ENCODE results near the gene GTF3A. TPM values are rescaled to one million over a fixed set of nuclear protein-coding genes. Genes with fewer than 3 reads are reported as not detected.

The GTF3A gene
- total RNA-seq, 1 donor, result 111 TPM

DNA sequence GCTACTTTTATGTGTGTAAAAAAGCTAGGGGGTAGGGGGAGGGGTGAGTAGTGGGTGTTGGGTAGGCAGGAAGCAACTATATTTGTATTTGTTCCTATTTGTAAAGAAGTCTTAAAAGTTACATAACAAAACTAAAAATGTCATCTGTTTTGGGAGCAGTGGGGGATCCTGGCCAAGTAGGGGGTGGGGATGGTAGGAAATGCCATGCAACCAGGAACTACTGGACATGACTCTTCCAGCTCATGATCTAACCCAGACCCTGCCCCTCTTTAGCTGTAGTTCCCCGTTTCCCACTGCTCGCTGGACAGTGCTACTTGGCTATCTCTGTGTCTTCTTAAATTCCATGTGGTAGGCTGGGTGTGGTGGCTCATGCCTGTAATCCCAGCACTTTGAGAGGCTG lies 3.2 kb downstream of the GTF3A start:
- DNase-seq (ENCODE audit: low read depth), result no peak
- TF ChIP-seq, protein P1, sequence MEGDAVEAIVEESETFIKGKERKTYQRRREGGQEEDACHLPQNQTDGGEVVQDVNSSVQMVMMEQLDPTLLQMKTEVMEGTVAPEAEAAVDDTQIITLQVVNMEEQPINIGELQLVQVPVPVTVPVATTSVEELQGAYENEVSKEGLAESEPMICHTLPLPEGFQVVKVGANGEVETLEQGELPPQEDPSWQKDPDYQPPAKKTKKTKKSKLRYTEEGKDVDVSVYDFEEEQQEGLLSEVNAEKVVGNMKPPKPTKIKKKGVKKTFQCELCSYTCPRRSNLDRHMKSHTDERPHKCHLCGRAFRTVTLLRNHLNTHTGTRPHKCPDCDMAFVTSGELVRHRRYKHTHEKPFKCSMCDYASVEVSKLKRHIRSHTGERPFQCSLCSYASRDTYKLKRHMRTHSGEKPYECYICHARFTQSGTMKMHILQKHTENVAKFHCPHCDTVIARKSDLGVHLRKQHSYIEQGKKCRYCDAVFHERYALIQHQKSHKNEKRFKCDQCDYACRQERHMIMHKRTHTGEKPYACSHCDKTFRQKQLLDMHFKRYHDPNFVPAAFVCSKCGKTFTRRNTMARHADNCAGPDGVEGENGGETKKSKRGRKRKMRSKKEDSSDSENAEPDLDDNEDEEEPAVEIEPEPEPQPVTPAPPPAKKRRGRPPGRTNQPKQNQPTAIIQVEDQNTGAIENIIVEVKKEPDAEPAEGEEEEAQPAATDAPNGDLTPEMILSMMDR (IDR thresholded peaks at IDR 0.05; ENCODE audit: insufficient read depth, low read depth, low read length), result no peak
- H3K4me3 ChIP-seq (ENCODE audit: low read depth, low read length), result no peak overlapping the region

DNA sequence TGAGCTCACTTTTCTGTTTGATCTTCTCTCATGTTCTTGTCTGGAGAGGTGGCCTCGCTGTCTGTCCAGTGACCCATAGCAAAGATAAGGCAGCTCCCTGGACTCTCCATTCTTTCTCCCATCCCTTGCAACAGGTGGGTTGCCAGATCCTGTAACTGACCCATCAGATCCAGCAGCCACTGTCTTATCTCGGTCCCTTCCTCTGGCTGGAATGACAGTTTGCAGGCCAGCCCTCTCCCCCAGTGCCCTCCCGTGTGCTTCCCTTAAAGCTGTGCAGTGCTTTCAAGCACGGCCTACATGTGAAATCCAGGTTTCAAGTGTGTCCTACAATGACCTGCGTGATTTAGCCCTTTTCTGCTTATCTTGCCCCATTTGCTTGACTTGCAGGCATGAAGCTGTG lies 3.7 kb downstream of the GTF3A start:
- no peak overlapping the region for H3K4me3 ChIP-seq (ENCODE audit: low read depth, low read length)
- TF ChIP-seq, protein P1 (IDR thresholded peaks at IDR 0.05; ENCODE audit: insufficient read depth, low read depth, low read length), result no peak
- no peak for DNase-seq (ENCODE audit: low read depth)

DNA sequence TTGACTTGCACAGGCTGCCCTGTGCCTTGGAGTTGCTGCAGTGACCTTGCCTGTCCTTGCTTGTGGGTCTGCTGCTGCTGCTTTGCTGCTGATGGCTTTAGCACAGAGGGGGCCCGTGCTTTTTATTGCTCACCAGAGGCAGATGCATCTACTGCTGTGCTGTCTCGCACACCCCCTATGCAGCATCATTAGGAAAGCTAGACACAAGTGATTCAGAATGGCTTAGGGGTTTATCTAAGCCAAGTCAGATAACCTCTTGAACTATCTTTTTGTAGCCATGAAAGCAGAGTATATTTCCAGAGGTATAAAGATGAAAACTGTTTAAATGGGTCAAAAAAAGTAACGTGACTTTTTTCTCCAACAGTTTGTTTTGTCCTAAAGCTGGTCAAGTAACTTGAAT lies 7.8 kb downstream of the GTF3A start:
- no peak for DNase-seq (ENCODE audit: low read depth)
- TF ChIP-seq, protein P1 (IDR thresholded peaks at IDR 0.05; ENCODE audit: insufficient read depth, low read depth, low read length), result no peak
- H3K4me3 ChIP-seq (ENCODE audit: low read depth, low read length), result no peak overlapping the region

DNA sequence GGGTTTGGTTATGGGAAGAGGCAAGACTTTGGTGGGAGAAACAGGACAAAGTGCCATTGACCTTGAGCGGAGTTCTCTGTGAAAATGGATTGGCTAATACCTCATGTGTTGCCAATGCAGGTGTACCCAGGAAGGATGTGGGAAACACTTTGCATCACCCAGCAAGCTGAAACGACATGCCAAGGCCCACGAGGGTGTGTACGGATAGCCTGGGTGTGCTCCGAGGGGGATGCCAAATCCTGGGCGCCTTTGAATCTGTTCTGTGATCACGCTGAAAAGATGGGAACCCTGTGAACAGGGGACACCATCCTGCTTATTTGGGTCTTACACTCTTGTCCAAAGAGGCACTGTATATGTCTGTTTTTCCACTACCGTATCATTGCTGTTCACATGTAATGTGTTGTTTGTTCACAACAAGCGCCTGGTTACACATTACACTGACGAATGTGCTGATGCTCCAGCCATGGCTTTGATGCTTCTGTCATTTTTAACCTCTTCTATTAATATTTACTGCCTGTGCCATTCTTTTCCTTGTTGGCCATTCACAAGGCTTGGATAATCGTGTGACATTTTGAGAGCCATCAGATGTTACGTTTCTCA lies 8.3 kb downstream of the GTF3A start:
- TF ChIP-seq, protein P1 (IDR thresholded peaks at IDR 0.05; ENCODE audit: insufficient read depth, low read depth, low read length), result no peak
- no peak for DNase-seq (ENCODE audit: low read depth)
- H3K4me3 ChIP-seq (ENCODE audit: low read depth, low read length), result no peak overlapping the region

DNA sequence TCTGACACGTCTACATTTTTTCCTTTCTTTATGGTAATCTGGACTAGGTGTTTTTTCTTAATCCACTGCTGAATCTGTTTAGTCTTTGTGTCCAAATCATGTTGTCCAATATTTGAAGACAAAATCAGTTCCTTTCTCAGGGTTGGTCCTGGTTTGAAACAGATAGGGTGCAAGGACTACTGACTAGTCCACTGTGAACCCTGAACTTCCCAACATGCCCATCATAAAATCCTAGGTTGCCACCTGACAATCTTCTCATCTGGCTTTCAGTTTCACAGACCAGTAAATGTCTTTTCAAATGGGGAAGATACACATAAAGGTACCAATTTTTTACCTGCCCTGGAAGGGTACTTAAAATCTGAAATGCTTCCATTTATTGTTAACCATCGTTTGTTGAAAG lies 12.7 kb downstream of the GTF3A start:
- DNase-seq (ENCODE audit: low read depth), result no peak
- no peak overlapping the region for H3K4me3 ChIP-seq (ENCODE audit: low read depth, low read length)
- TF ChIP-seq, protein P1 (IDR thresholded peaks at IDR 0.05; ENCODE audit: insufficient read depth, low read depth, low read length), result no peak

DNA sequence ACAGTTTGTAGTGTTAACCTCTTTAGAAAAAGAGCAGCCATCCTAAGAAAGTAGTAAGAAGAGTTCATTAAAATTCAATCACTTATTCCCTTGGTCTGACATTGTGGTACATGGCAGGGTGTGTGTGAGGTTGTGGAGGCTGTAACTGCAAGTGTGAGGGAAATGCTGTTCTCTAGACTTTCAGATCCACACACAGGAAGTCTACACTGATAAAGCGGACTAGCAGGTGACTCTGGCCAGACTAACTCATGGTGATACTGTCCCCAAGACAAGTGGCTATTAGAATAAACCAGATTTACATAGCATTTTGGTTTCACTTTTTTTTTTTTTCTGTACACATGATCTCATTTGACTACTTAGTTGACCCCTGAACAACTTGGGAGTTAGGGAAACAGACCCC lies 16.0 kb downstream of the GTF3A start:
- DNase-seq (ENCODE audit: low read depth), result no peak
- no peak overlapping the region for H3K4me3 ChIP-seq (ENCODE audit: low read depth, low read length)
- TF ChIP-seq, protein P1 (IDR thresholded peaks at IDR 0.05; ENCODE audit: insufficient read depth, low read depth, low read length), result no peak

DNA sequence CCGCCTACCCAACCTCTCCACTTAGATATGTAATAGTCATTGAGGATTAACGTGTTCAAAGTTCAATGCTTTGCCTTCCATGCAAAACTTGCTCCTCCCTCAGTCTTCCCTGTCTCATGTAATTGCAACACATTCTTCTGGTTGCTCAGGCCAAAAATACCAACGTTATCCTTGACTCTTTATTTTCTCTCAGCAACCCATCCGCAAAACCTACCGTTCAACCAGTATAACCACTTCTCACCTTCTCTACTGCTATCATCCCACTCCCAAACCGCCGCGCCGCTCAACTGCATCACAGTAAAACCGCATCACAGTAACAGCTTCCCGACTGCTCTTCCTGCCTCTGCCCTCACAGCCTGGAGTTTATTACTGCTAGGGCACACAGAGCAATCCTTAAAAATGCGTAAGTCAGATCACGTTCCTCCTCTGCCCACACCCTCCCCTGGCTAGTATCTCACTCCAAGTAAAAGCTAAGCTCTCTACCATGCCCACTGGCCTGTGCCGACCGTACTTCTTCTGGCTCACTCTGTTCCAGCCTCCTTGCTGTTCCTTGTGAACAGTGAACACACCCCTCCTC lies 17.7 kb downstream of the GTF3A start:
- H3K4me3 ChIP-seq (ENCODE audit: low read depth, low read length), result no peak overlapping the region
- no peak for DNase-seq (ENCODE audit: low read depth)
- TF ChIP-seq, protein P1 (IDR thresholded peaks at IDR 0.05; ENCODE audit: insufficient read depth, low read depth, low read length), result no peak
